Trophoblast cell (in vitro differentiated cells and primary cell): ENCODE measurements around the gene PLA2G12B.
"Not testable (repeated sequence)": the region's sequence is repeated elsewhere in the genome, so short reads cannot be mapped to it uniquely, and the experiment has no call there.

Experiments used
- DNase-seq, 2 donors: peaks; one replicate each; pipeline ENCODE4 v3.0.0-alpha.2; 2016
- H2AFZ ChIP-seq: 2 replicates; pipeline ENCODE4 v1.6.1; 2013; ENCODE audit warnings: low read length, moderate library complexity, mild to moderate bottlenecking; ENCODE audit not compliant: insufficient read depth, poor library complexity
- H2AK5ac ChIP-seq: 2 replicates; pipeline ENCODE4 v1.6.1; 2013; ENCODE audit warnings: mild to moderate bottlenecking, low read length
- H2BK120ac ChIP-seq: 2 replicates; pipeline ENCODE4 v1.6.1; 2013; ENCODE audit warnings: low read length, mild to moderate bottlenecking, moderate library complexity; ENCODE audit not compliant: insufficient read depth, poor library complexity
- H2BK12ac ChIP-seq: 2 replicates; pipeline ENCODE4 v1.6.1; 2013; ENCODE audit warnings: mild to moderate bottlenecking, low read length, moderate library complexity
- H2BK5ac ChIP-seq: 2 replicates; pipeline ENCODE4 v1.6.1; 2013; ENCODE audit warnings: low read length, low read depth, moderate library complexity, mild to moderate bottlenecking; ENCODE audit not compliant: poor library complexity
- H3K14ac ChIP-seq: 2 replicates; pipeline ENCODE4 v1.6.1; 2013; ENCODE audit warnings: mild to moderate bottlenecking, low read length
- H3K18ac ChIP-seq: 2 replicates; pipeline ENCODE4 v1.6.1; 2013; ENCODE audit warnings: mild to moderate bottlenecking, low read length
- H3K23ac ChIP-seq: 2 replicates; pipeline ENCODE4 v1.6.1; 2013; ENCODE audit warnings: low read length
- H3K27ac ChIP-seq: 2 replicates; pipeline ENCODE4 v1.5.1; 2013; ENCODE audit warnings: low read depth, mild to moderate bottlenecking, inconsistent platforms, low read length, moderate library complexity
- H3K27me3 ChIP-seq: 2 replicates; pipeline ENCODE4 v1.6.1; 2013; ENCODE audit warnings: inconsistent platforms, mild to moderate bottlenecking, low read length, moderate library complexity; ENCODE audit not compliant: insufficient read depth
- H3K36me3 ChIP-seq, 2 experiments: 1 replicate in 1 of 2; 2 replicates in 1 of 2; pipeline ENCODE4 v1.6.1; 2013; ENCODE audit warnings: low read length in 2 of 2, mild to moderate bottlenecking in 2 of 2, moderate library complexity in 1 of 2; ENCODE audit not compliant: insufficient read depth in 2 of 2, control insufficient read depth in 1 of 2
- H3K4ac ChIP-seq: 2 replicates; pipeline ENCODE4 v1.6.1; 2013; ENCODE audit warnings: low read depth, mild to moderate bottlenecking, low read length, moderate library complexity
- H3K4me1 ChIP-seq, 2 experiments: 1 replicate in 1 of 2; 2 replicates in 1 of 2; pipeline ENCODE4 v1.6.1; 2013; ENCODE audit warnings: low read length in 2 of 2, mild to moderate bottlenecking in 2 of 2, moderate library complexity in 1 of 2; ENCODE audit not compliant: insufficient read depth in 2 of 2, control insufficient read depth in 1 of 2
- H3K4me2 ChIP-seq: 2 replicates; pipeline ENCODE4 v1.6.1; 2013; ENCODE audit warnings: inconsistent platforms, mild to moderate bottlenecking, low read length, moderate library complexity
- H3K4me3 ChIP-seq: 2 replicates; pipeline ENCODE4 v1.5.1; 2013; ENCODE audit warnings: mild to moderate bottlenecking, low read depth, low read length, inconsistent platforms
- H3K79me1 ChIP-seq: one replicate; pipeline ENCODE4 v1.6.1; 2013; ENCODE audit warnings: low read length
- H3K79me2 ChIP-seq: 2 replicates; pipeline ENCODE4 v1.6.1; 2013; ENCODE audit warnings: low read length, mild to moderate bottlenecking; ENCODE audit not compliant: control insufficient read depth, insufficient read depth, poor library complexity
- H3K9ac ChIP-seq: 2 replicates; pipeline ENCODE4 v1.6.1; 2013; ENCODE audit warnings: mild to moderate bottlenecking, low read length
- H3K9me3 ChIP-seq: 2 replicates; pipeline ENCODE4 v1.6.1; 2013; ENCODE audit warnings: low read depth, mild to moderate bottlenecking, control low read depth, inconsistent platforms, low read length; ENCODE audit not compliant: insufficient read depth
- H4K12ac ChIP-seq: 2 replicates; pipeline ENCODE4 v1.6.1; 2013; ENCODE audit warnings: low read depth, mild to moderate bottlenecking, low read length, moderate library complexity
- H4K8ac ChIP-seq: 2 replicates; pipeline ENCODE4 v1.6.1; 2013; ENCODE audit warnings: low read depth, mild to moderate bottlenecking, low read length, moderate library complexity
- H4K91ac ChIP-seq: one replicate; pipeline ENCODE4 v1.6.1; 2013; ENCODE audit warnings: low read depth, mild to moderate bottlenecking, low read length, moderate library complexity
- WGBS: extraction: QIAGEN DNeasy Blood & Tissue Kit; methylation state at CpG from one replicate; pipeline ENCODE4 v1.1.7; 2013; ENCODE audit warnings: missing lambda C conversion rate; ENCODE audit not compliant: insufficient read length, insufficient coverage; ENCODE audit errors: extremely low coverage; 5-methylcytosine and 5-hydroxymethylcytosine counted together

Gene PLA2G12B

DNA sequence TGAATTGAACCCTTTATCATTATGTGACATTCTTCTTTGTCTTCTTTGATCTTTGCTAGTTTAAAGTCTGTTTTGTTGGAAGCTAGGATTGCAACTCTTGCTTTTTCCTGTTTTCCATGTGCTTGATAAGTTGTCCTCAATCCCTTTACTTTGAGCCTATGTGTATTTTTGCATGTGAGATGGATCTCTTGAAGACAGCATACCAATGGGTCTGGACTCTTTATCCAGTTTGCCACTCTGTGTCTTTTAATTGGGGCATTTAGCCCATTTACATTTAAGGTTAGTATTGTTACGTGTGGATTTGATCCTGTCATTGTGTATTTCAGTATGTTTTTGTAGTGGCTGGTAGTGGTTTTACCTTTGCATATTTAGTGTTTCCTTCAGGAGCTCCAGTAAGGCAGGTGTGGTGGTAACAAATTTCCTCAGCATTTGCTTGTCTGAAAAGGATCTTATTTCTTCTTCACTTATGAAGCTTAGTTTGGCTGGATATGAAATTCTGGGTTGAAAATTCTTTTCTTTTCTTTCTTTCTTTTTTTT, 33.4 kb downstream of the PLA2G12B start:
- H2AFZ ChIP-seq, H3K79me1 ChIP-seq, H2BK120ac ChIP-seq, H3K27me3 ChIP-seq, DNase-seq, H3K14ac ChIP-seq, H3K4me1 ChIP-seq, H3K9ac ChIP-seq, H3K4ac ChIP-seq, H2BK12ac ChIP-seq, H3K36me3 ChIP-seq, H3K79me2 ChIP-seq, H3K23ac ChIP-seq, H3K18ac ChIP-seq, H3K9me3 ChIP-seq, H3K4me3 ChIP-seq, H4K91ac ChIP-seq, H4K8ac ChIP-seq, H2BK5ac ChIP-seq, H3K4me2 ChIP-seq, H4K12ac ChIP-seq, H2AK5ac ChIP-seq, H3K27ac ChIP-seq: not testable (repeated sequence)
- WGBS, result no CpG with 5 or more reads among the region's 1 CpG

- Histone ChIP-seq H3K4me3 (no peak overlapping the region), H2BK120ac (no peak overlapping the region), H3K4me2 (no peak overlapping the region), H3K27me3 (no peaks in the 10 kb centered on the region), H4K8ac (no peak overlapping the region), H2AFZ (no peak overlapping the region), H3K18ac (no peak overlapping the region), H4K12ac (no peak overlapping the region), H4K91ac (no peak overlapping the region), H2BK5ac (no peak overlapping the region), H3K14ac (no peak overlapping the region), H3K4ac (no peak overlapping the region), H3K79me2 (no peaks in the 10 kb centered on the region), H3K9ac (no peak overlapping the region), H3K9me3 (no peaks in the 10 kb centered on the region), H3K79me1 (no peaks in the 10 kb centered on the region), H3K23ac (no peak overlapping the region), H3K4me1 (no peaks in the 10 kb centered on the region), H3K27ac (no peak overlapping the region), H3K36me3 (no peaks in the 10 kb centered on the region), H2BK12ac (no peak overlapping the region), H2AK5ac (no peak overlapping the region)
- DNase-seq, result no peak
- WGBS, result no CpG with 5 or more reads among the region's 8 CpGs
Measured at GRCh38 chr10:72918352-72918751, 36.3 kb downstream of the PLA2G12B start.

GRCh38 chr10:72917803-72918332, 36.7 kb downstream of the PLA2G12B start:
- H3K27me3 ChIP-seq, H3K36me3 ChIP-seq, H3K23ac ChIP-seq, H3K79me1 ChIP-seq, H3K9ac ChIP-seq, H4K8ac ChIP-seq, H3K4me1 ChIP-seq, H3K4me3 ChIP-seq, H3K14ac ChIP-seq, H2BK120ac ChIP-seq, DNase-seq, H3K9me3 ChIP-seq, H4K12ac ChIP-seq, H3K27ac ChIP-seq, H2AFZ ChIP-seq, H3K79me2 ChIP-seq, H3K4me2 ChIP-seq, H3K4ac ChIP-seq, H2AK5ac ChIP-seq, H2BK5ac ChIP-seq, H4K91ac ChIP-seq, H3K18ac ChIP-seq, H2BK12ac ChIP-seq: not testable (repeated sequence)
- 100% methylated on average over 1 of the region's 2 CpGs for WGBS

DNA sequence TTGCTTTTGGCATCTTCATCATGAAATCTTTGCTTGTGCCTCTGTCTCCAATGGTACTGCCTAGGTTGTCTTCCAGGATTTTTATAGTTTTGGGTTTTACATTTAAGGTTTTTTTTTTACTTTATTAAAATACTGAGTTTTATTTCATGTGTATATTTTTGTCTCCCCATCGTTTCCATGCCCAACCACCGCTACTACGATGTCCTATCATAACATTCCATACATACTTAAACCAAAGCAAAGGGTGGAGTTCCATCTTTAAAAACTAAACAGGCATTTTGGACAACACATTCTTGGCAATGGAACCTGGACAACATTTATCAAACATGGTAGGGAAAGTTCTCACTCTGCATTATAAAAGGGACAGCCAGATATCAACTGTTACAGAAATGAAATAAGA, 37.4 kb downstream of the PLA2G12B start:
- H4K12ac ChIP-seq, H3K4me3 ChIP-seq, H4K8ac ChIP-seq, H3K27ac ChIP-seq, H2BK120ac ChIP-seq, DNase-seq, H3K79me1 ChIP-seq, H3K27me3 ChIP-seq, H2BK12ac ChIP-seq, H3K18ac ChIP-seq, H4K91ac ChIP-seq, H3K14ac ChIP-seq, H3K4me2 ChIP-seq, H3K23ac ChIP-seq, H3K36me3 ChIP-seq, H3K9me3 ChIP-seq, H3K4me1 ChIP-seq, H2AK5ac ChIP-seq, H3K4ac ChIP-seq, H3K9ac ChIP-seq, H2AFZ ChIP-seq, H2BK5ac ChIP-seq, H3K79me2 ChIP-seq: not testable (repeated sequence)
- WGBS, result no CpG with 5 or more reads among the region's 3 CpGs
